DMS53 treated with DMSO at 0.1 percent for 48 hours (cell line): ENCODE results near the gene ZFYVE28.

Source experiments
- DNase-seq: peaks from one replicate; lab custom pipeline; 2025; ENCODE audit not compliant: unreplicated experiment; lab: John Stamatoyannopoulos, UW

Gene ZFYVE28

DNA sequence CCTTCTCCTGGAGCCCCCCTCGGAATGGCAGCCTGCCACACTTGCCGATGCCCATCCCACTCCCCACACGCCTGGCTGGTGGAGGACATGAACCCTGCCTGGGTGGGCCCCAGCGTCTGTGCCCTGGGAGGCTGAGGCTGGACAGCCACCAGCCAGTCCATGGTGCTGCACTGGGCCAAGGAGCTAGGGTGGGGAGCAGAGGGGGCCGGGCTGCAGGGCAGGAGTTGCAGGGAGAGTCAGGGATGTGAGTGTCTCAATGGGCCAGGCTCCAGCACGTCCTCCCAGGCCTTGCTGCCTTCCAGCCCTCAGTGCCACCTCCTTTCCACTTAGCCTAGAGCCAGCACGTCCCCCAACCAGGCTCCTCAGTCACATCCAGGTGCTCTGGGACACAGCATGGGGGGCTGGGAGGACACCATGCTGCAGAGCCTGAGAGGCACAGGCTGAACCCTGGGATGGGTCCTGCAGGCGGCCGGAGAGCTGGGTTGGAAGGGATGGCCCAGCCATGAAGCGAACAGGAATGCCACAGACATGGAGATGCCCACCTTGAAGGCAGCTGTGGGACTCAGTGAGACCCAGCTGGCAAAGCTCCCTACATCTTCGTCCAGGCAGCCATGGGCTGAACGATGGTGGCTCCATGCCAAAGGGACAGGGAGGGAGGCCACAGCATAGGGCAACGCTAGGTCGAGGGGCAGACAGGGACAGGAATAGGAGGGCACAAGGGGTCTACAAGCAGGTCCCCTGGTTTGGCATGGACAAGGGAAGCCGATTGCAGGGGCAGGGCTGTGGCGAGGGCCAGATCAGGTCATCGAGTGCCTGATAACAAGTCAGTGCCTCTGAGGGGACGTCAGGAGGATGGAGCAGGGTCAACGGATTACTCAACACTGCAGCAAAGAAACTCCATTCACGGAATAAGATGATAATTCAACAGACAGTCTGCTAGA lies 126.5 kb downstream of the ZFYVE28 start:
- DNase-seq, result no peak

DNA sequence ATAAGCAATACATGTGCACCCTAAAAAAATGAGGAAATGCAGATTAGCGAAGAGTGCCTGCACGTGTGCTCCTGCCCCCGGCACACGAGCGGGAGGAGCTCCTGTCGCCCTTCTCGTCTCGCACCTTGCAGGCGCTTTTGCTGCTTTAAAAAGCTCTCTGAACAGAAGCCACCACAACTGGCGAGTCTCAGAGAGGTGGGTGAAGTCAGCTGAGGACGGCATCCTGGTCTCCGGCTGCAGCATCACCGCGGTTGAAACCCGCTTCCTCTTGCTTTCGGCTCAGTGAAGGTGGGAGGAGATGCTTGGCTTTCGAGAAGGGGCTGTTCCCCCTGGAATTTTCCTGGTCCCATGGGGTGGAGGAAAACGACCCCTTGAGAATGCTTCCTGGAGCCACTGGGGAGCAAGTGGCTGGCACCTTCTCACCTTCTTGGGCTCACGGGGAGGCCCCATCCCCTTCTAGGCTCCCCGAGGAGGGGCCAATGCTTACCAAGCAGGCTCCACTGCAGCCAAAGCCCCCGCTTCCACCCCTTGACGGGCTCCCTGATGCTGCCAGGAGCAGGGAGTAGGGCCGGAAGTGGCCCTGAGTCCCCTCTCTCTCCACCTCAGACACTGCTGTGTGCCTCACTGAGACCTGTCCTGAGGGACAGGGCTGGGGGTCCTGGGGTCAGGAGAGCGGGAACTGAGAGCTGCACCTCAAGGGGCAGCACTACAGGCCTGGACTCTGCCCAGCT lies 127.3 kb downstream of the ZFYVE28 start:
- DNase-seq, result no peak

DNA sequence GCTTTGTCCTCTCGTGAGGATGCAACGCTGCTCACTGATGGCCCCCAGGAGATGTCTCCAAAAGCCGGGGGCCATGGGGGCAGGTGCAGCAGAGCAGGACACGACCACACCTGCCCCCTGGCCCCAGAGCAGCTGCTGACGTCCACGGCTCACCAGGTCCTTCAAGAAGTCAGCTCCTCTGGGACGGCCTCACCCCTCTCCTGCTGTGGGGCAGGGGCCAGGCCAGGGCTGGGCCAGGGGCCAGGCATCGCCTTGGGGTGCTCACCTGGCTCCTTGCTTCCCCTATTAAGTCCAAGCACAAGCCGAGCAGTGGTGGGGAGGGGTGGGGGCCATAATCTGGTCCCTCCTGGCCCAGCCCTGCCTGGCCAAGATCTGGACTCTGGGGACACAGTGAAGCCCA lies 128.0 kb downstream of the ZFYVE28 start:
- no peak for DNase-seq

DNA sequence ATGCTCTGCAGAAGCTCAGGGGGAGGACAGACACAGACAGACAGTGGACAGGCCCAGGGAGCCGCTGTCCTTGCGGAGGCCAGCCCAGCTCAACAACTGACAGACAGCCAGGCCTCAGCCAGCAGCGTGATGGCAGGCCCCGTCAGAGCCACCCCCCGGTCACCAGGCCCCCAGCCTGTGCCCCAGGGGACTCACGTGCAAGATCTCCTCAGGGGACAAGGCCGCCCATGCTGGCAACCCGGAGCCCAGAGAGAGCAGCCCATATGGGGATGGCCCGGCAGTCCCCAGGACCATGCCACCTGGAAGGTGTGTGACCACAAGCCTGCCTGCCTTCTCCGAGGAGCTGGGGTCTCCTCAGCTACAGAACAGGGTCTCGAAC lies 128.5 kb downstream of the ZFYVE28 start:
- no peak for DNase-seq

DNA sequence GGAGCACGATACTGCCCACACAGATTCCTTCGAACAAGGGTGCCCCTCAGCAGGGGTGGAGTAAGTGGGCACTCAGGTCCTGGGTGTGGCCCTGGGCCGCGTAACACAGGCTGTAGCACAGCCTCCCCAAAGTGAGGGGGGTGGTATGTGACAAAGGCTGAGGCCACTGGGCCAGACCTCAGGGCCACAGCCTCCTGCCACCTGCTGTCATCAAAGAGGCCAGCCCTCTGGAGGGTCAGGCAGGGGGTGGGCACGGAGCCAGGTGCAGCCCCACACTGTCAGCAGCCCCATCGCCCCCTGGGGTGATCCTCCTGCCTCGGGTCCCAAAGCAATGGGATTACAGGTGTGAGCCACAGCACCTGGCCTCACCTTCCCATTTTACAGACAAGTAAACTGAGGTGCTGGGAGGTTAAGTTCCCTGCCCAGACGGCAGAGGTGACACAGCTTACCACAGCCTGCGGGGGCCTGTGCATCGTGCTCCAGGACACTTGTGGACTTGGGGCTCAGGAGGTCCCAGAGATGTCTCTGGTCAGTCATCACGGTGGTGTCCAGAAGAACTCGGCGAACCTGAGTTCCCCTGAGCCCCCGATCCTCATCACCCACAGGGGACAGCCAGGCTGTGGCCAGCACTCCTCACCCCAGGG lies 129.0 kb downstream of the ZFYVE28 start:
- DNase-seq, result no peak

DNA sequence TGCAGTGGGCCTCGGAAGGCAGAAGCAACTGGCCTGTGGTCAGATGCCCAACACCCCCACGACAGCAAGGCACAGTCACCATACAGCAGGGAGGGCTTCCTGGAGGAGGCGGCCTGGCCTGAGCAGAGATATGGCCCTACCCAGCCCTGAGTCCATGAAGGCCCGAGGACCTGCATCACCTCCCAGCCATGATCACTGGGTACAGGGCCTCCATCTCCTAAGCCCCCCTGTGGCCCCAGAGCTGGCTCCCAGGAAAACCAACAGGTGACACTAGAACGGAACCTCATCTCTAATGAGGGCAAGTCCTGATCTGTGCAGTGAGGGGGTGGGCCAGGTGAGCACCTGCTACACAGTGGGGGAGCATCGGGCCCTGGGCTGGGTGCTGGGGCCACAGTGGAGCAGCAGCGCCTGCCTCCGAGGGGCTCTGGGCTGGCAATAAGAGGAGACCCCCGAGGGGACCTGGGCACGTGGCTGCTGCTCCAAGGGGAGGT lies 130.3 kb downstream of the ZFYVE28 start:
- no peak for DNase-seq

DNA sequence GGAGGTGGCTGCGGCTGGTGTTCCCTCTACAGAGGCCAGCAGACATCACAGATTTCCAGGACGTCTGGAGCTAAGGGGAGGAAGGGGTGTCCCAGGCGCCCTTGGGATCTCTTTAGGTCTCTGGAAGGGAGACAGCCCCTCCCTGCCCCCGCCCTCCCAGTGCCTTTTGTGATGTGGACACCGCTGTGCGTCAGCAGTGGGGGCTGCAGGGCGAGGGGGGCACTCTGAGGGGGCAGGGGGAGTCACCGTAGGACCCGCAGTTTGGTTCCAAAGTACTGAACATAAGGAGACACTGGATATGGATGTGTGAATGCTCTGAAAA lies 130.9 kb downstream of the ZFYVE28 start:
- DNase-seq, result no peak

DNA sequence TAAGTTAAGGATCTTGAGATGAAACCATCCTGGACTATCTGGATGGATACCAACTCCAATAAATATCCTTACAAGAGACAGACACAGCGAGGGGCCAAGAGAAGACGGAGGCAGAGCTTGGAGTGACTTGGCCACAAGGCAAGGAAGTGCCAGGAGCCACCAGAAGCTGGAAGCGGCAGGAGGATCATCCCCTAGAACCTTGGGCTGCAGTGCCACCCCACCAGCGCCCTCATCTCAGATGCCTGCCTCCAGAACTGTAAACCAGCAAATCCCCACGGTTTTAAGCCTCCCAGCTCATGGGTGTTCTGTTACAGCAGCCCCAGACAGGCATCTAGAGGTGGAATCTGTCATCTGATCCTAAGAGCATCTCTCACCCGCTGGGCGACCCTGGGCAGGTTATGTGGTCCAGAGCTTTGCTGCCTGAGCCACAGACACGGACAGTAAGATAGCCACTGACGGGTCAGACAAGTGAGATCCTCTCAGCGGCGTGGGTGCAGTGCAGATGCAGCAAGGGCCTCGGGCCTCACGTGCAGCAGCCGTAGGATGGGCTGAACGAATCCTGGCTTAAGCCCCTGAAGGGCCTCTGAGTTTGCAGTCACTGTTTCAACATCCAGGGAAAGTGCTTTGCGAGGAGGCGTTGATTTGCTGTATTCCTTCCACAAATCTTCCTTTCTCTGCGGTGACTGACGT lies 131.4 kb downstream of the ZFYVE28 start:
- DNase-seq, result no peak

DNA sequence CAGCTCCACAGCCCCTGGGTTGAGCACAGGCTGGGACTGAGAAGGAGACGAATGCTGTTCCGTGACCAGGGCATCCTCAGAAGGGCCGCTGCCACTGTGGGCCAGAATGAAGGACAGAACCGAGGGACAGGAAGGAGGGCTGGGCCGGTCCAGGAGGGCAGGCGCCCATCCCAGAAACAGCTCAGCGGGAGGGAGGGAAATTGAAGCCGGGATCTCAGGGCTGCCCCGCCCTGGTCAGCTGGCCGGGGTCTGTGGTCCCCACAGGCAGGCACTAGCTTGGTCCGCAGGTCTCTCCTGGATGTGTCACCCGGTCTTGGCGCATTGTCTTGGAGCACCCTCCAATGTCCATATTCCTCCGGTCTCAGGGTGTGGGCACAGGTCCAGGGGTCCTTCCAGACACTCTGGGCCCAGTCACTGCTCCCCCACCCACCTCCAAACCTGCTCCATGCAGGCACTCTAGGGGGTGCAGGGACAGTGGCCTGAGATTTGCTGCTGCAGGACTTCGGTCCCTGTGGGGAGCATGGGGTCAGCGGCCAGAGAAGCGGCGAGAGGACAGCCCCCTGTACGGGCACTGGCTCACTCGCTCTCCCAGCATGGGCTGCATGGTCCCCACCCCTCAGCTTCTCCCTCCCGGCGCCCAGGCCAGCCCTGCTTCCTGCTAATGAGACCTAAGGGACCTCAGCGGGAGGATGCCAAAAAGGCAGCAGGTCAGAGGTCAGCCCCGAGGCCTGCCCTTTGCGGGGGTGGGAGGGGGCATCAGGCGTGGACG lies 132.6 kb downstream of the ZFYVE28 start:
- no peak for DNase-seq

DNA sequence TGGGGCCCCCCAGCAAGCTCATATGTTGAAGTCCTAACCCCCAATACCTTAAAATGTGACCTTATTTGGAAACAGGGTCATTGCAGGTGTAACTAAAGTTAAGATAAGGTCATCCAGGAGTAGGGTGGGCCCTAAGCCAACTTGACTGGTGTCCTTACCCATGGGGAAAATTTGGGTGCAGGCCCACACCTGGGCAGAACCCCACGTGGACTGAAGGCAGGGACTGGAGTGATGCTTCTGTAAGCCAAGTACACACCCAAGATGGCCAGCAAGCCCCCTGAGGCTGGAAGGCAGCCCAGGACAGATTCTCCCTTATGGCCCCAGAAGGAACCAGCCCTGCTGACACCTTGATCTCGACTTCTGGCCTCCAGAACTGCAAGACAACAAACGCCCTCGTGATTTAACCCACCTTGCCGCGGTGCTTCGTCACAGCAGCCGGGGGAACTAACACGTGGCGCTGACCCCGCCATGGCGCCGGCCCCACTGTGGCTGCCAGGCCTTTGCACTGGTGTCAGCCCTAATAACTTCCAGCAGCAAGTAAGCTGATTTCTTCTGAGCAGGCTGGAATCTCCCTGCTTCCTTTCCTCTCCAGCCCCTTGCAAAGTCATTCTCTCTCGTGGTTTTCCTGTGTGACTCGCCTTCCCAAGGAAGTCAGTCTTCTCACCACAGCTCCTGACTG lies 133.4 kb downstream of the ZFYVE28 start:
- DNase-seq, result no peak

DNA sequence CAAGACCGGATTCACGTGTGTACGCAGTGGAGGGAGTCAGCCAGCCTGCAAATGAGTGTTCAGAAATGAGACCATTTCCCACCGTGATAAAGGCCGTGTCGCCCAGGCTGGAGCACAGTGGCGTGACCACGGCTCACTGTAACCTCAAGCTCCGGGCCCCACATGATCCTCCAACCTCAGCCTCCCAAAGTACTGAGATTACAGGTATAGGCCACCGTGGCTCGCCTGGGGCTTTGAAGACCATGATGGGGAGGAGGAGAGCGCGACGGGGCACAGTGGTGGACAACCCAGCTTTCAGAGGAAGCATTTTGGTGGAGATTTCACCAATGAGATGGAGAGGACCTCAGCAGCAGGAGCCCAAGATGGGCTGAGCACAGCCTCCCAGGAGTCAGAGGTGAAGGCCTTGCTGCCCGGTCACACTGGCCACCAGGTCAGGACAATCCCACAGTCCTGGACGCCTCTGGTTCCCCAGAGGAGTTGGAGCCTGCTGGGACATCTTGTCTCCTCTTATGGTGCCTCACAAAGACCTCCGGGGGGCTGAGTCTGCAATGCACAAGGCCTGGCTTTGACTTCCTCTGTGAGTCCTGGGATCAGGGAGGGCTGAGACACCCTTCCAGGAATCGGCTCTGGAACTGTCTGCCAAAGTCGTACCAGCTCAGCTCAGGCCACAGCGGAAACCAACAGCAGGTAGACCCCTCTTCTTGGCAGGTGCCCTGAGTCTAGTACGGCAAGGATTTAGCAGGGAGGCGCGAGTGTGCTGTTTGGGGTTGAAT lies 134.1 kb downstream of the ZFYVE28 start:
- no peak for DNase-seq

DNA sequence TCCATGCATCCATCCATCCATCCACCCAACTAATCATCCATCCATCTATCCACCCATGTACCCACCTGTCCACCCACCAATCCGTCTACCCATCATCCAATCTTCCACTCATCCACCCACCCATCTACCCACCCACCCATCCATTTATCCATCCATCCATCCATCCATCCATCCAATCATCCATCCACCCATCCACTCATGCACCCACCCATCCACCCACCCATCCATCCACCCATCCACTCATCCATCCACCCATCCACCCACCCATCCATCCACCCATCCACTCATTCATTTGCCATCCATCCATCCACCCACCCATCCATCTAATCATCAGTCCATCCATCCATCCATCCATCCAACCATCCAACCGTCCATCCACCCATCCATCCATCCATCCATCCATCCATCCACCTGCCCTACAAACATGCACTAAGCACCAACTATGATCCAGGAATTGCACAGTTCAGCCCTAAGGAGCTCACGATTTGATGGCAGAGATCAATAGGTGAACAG lies 135.2 kb downstream of the ZFYVE28 start:
- DNase-seq, result no peak

DNA sequence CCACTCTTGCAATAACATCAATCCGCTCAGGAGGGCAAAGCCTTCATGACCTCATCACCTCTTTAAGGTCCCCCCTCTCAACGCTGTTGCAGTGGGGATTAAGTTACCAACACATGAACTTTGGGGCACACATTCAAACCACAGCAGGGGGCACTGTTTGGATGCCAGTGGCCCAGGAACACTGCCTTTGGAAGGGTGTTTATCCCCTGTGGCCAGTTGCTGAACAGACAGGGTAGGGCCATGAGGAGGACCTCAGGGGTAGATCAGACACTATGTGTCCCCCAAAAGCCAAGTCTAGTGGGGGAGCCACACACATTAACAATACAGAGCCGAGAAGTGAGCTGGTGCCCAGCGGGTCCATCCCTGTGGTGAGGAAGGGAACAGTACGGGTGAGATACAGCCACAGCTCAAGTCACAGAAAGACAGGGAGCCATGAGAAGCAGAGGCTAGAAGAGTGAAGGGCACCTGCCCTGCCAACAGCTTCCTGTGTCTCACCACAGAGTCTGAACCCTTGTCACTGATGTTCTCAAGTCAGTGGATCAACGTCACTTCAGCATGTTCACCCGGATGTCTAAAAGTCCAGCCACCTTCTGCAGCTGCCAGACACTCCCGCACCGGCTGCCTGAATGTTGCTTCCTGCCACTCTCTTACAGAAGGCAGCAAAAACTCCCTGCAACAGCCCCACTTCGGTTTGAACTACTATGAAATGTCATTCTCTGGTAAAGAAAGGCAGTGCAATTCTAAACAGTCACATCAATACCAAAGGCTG lies 136.7 kb downstream of the ZFYVE28 start:
- DNase-seq, result peak; percentile 9

DNA sequence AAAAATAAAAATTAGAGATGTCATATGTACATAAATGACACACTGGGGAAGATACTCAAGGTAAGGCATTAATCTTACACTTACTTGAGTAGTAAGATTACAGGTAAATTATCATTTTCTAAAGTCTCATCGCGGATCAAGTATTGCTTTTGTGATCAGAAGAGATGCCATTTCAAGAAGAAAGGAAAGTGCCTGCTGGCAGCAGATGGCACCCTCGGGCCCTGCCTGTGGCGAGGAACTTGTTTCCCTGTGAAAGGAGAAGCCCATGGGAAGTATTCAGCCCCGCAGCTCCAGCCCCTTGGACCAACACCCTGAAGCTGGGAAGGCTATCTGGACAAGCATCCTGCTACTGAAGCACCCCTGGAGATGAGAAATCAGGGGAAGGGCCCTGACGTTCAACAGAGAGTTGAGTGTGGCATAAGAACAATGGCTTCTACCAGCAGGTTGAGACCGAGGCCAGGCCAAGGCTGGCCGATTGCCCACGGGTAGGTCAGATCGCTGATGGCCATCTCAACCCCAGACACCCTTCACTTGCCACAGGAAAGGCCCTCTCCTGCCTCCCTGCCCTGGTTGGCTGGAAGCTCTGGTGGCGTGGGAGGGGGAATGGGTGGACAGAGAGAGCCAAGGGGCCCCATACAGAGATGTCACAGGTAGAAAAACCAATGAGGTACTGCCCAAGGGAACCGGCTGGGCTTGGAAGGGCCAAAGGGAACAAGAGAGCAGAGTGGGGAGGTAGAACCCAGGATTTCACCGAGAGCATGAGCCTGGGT lies 137.7 kb downstream of the ZFYVE28 start:
- DNase-seq, result peak; percentile 21

DNA sequence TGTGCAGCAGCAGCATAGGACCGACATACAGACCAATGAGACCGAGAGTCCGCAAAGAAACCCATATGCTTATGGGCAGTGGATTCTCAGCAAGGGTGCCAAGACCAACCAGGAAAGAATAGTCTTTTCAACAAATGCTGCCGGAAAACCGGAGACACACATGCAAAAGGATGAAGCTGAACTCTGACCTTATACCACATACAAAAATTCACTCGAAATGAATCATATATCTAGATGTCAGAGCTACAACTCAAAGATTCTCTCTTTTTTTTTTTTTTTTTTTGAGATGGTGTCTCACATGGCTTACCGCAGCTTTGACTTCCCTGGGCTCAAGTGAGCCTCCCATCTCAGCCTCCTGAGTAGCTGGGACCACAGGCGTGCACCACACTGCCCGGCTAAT lies 140.5 kb downstream of the ZFYVE28 start:
- no peak for DNase-seq

DNA sequence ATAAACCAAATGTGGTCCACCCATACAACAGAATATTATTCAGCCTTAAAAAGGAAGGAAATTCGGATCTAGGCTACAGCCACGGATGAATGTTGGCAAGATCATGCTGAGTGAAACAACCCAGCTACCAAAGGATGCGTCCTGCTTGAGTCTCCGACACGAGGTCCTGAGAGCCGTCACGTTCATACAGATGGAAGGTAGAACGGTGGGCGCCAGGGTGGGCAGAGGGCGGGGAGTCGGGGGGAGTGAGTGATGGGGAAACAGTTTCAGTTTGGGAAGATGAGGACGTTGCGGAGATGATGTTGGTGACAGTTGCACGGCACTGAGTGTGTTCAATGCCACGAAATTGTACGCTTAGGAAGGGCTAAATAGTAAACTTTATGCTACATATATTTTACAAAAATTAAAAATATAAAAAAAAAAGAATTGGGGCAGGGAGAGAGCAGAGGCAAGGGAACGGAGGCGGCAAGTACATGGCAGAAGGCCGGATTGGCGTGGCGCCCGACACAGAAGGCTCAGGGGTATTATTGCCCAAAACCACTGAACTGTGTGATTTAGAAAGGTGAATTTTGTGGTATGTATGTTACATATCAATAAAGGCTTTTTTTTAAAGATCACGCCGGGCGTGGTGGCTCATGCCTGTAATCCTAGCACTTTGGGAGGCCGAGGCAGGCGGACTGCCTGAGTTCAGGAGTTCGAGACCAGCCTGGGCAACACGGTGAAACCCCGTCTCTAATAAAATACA lies 141.7 kb downstream of the ZFYVE28 start:
- no peak for DNase-seq
